Right atrium auricular region (tissue), 2 donors: ENCODE data around the gene SEMA3G. TPM values are rescaled to one million over a fixed set of nuclear protein-coding genes. Genes with fewer than 3 reads are reported as not detected.

ENCODE experiments used
- DNase-seq: peaks from one replicate; pipeline ENCODE4 v3.0.0-alpha.2; 2019; ENCODE audit warnings: low spot score
- H3K27ac ChIP-seq, 2 donors: fragments of 200-600 bp; sonication (generic); 1 replicate in 1 of 2; 2 replicates in 1 of 2; pipeline ENCODE4 v1.5.1; 2016 to 2019
- H3K27me3 ChIP-seq, 2 donors: fragments of 200-600 bp; sonication (generic); one replicate each; pipeline versions ENCODE4 v1.5.1 to v1.6.0; 2017 to 2019
- H3K36me3 ChIP-seq: fragments of 200-600 bp; sonication (generic); one replicate; pipeline ENCODE4 v1.5.1; 2016
- H3K4me1 ChIP-seq, 2 donors: fragments of 200-600 bp; sonication (generic); one replicate each; pipeline versions ENCODE4 v1.5.1 to v1.6.0; 2017 to 2019
- H3K4me3 ChIP-seq, 2 donors: fragments of 200-600 bp; sonication (generic); 1 replicate in 1 of 2; 2 replicates in 1 of 2; pipeline ENCODE4 v1.5.1; 2017 to 2019; ENCODE audit warnings: mild to moderate bottlenecking in 1 of 2, moderate library complexity in 1 of 2
- H3K9me3 ChIP-seq, 2 donors: fragments of 200-600 bp; sonication (generic); one replicate each; pipeline ENCODE4 v1.5.1; 2019
- total RNA-seq, 2 donors: library from RNA; depleted of rRNA; stranded (reverse); fragments of >200 nt; gene quantifications; one replicate each; pipeline ENCODE4 v1.1.0, GENCODE V29; 2016
- TF ChIP-seq, protein P1 (sequence below), 2 donors: fragments of 200-600 bp; sonication (generic); IDR thresholded peaks; one replicate each; pipeline ENCODE4 v1.5.1; 2019; ENCODE audit warnings: antibody characterized with exemption in 2 of 2

Gene SEMA3G
- total RNA-seq, 2 donors from 2014 or later: 11.8 to 12.6 TPM

DNA sequence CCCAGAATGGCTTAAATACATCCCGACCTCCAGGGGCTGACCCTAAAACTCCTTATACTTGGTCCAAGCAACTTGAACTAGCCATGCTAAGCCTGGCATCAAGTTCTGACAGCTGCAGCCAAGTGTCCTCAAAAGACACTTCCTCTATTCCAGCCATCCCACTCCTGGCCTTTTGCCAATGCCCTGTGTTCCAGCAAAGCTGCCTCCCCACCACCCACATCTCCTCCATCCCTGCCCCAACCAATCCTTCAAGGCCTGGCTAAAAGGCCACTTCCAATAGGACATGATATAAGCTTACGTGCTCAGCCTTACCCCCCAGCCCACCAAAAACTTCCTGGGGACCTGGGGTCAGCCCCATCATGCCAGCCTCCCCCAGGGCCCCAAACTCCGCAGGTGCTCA is 40.9 kb downstream of the SEMA3G start:
- Histone ChIP-seq H3K9me3 (no peaks in the 10 kb centered on the region), H3K4me1 (peaks cover 0 to 12% of the 10 kb centered on the region in 2 donors), H3K36me3 (peaks cover 76% of the 10 kb centered on the region), H3K4me3 (no peak overlapping the region), H3K27ac (no peak overlapping the region), H3K27me3 (no peaks in the 10 kb centered on the region)
- TF ChIP-seq, protein P1, sequence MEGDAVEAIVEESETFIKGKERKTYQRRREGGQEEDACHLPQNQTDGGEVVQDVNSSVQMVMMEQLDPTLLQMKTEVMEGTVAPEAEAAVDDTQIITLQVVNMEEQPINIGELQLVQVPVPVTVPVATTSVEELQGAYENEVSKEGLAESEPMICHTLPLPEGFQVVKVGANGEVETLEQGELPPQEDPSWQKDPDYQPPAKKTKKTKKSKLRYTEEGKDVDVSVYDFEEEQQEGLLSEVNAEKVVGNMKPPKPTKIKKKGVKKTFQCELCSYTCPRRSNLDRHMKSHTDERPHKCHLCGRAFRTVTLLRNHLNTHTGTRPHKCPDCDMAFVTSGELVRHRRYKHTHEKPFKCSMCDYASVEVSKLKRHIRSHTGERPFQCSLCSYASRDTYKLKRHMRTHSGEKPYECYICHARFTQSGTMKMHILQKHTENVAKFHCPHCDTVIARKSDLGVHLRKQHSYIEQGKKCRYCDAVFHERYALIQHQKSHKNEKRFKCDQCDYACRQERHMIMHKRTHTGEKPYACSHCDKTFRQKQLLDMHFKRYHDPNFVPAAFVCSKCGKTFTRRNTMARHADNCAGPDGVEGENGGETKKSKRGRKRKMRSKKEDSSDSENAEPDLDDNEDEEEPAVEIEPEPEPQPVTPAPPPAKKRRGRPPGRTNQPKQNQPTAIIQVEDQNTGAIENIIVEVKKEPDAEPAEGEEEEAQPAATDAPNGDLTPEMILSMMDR (IDR thresholded peaks at IDR 0.05): no peak
- no peak for DNase-seq

DNA sequence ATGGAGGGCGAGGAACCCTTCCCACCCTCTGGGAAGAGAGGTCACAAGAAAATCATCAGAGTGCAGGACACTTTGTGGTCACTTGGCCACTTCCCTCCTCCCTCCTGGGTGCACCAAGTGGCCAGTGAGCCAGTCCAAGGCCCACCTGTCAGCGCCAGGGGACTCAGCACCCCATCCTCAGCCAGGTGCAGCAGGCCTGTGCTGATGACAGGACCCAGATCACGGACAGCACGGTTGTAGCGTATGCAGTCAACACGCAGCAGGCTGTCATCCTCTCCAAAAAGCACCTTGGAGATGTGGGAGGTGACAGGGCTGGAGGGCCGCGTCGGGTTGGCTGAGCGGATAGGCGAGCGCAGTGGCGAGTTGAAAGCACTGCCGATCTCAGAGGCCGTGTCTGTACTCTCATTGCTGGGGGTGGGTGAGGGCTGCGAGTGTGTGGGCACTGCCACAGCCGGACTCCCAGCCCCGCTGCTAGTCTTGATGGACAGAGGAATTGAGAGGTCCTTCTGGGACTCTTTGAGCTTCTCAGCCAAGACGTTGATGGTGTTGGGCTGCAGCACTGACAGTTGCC is 41.5 kb downstream of the SEMA3G start:
- H3K27ac ChIP-seq: no peak overlapping the region
- TF ChIP-seq, protein P1 (IDR thresholded peaks at IDR 0.05): no peak
- H3K4me3 ChIP-seq: no peak overlapping the region
- H3K36me3 ChIP-seq: peaks cover 76% of the 10 kb centered on the region
- peaks cover 0 to 6% of the 10 kb centered on the region in 2 donors for H3K4me1 ChIP-seq
- no peaks in the 10 kb centered on the region for H3K27me3 ChIP-seq
- H3K9me3 ChIP-seq: no peaks in the 10 kb centered on the region
- no peak for DNase-seq

DNA sequence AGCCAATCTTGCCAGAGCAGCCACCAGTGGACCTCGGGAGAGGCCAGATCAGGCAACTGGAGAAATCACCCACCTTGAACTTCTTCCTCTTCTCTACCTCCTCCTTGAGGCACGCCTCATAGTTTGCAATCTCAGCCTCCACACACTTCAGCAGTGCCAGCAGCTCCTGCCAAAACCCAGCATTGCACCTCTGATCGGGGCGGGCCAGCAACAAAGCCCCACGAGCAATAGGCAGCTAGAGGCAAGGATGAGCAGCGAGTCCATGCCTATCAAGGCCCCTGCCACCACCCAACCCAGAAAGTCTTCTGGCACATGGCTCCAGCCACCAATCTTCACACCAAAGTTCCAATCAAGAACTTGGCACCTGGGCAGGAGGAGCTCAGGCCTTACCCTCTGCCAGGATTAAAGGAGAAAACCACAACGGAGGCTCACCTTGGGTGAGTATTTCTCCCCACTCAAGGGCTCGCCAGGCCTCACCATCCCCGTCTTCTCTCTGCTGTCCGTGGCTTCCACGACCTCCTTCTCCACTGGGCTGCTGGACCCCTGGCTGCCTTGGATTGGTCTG is 42.1 kb downstream of the SEMA3G start:
- no peaks in the 10 kb centered on the region for H3K27me3 ChIP-seq
- peaks cover 74% of the 10 kb centered on the region for H3K36me3 ChIP-seq
- DNase-seq: no peak

GRCh38 chr3:52402101-52402521 is 42.8 kb downstream of the SEMA3G start:
- Histone ChIP-seq H3K4me1 (no peaks in the 10 kb centered on the region), H3K36me3 (peaks cover 67% of the 10 kb centered on the region), H3K9me3 (no peaks in the 10 kb centered on the region), H3K27me3 (no peaks in the 10 kb centered on the region), H3K4me3 (no peak overlapping the region), H3K27ac (no peak overlapping the region)
- TF ChIP-seq, protein P1 (IDR thresholded peaks at IDR 0.05): no peak
- DNase-seq: no peak

More for the DNA sequence above, 42.1 kb downstream of the SEMA3G start:
- Histone ChIP-seq H3K4me1 (peaks cover 0 to under 1% of the 10 kb centered on the region in 2 donors), H3K4me3 (no peak overlapping the region), H3K9me3 (no peaks in the 10 kb centered on the region), H3K27ac (no peak overlapping the region)
- TF ChIP-seq, protein P1 (IDR thresholded peaks at IDR 0.05): no peak

DNA sequence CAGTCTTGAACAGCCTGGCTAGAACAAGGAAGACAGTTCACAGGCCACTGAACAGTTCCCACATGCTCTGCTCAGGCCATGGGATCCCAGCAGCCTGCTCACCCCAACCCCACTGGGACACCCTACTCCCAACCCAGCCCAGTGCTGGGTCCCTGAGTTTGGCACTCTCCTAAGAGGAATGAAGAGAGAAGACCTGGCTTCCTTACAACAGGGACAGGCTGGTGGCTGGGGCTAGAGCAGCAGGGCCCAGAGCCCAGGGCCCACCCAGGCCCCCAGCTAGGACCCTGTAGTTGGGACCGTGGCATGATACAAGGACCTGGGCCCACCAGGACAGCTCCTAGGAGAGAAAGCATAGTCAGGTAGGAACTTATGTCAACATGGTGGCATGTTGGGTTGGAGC is 43.4 kb downstream of the SEMA3G start:
- DNase-seq: no peak
- no peaks in the 10 kb centered on the region for H3K27me3 ChIP-seq
- TF ChIP-seq, protein P1 (IDR thresholded peaks at IDR 0.05): no peak

DNA sequence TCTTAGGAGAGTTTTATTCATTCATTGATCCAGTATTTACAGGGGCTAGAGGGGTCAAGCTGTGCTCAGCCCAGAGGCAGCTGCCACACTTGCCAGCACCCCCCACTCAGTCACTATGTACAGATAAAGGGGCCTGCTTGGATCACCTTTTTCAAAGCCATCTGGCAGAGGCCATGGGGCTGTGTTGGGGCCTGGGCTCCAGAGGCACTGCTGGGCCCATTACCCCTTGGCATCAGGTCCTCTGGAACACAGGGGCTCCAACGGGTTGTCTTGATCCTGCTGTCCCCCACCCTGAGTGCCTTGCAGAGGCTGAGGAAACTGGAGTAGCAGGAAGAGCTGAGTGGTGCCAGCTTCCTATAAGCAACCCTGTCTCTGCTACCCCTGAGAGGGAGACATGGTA is 43.9 kb downstream of the SEMA3G start:
- no peak for DNase-seq
- Histone ChIP-seq H3K4me1 (no peaks in the 10 kb centered on the region), H3K27ac (no peak overlapping the region), H3K36me3 (peaks cover 56% of the 10 kb centered on the region), H3K27me3 (no peaks in the 10 kb centered on the region), H3K4me3 (no peak overlapping the region), H3K9me3 (no peaks in the 10 kb centered on the region)
- TF ChIP-seq, protein P1 (IDR thresholded peaks at IDR 0.05): no peak

More for the DNA sequence above, 43.4 kb downstream of the SEMA3G start:
- Histone ChIP-seq H3K9me3 (no peaks in the 10 kb centered on the region), H3K4me3 (no peak overlapping the region), H3K27ac (no peak overlapping the region), H3K36me3 (peaks cover 61% of the 10 kb centered on the region), H3K4me1 (no peaks in the 10 kb centered on the region)
